HepG2 (cell line): ENCODE measurements around the gene MFSD6. TPM values are rescaled to one million over a fixed set of nuclear protein-coding genes. Genes with fewer than 3 reads are reported as not detected.
A peak's percentile ranks its signal among the peaks of the same experiment; 100 is the strongest.

Experiments used
- HNF4A ChIP-seq: sonication (generic); formaldehyde crosslinking; IDR thresholded peaks from 2 replicates; pipeline ENCODE4 v1.4.0; 2020; ENCODE audit warnings: missing genetic modification reagents
- MAF1 ChIP-seq: sonication (generic); formaldehyde crosslinking; IDR thresholded peaks from 2 replicates; pipeline ENCODE4 v1.5.0; 2020; ENCODE audit warnings: missing genetic modification reagents, borderline replicate concordance
- MBNL3 ChIP-seq: fragments of 250-450 bp; sonication (Bioruptor Pico); conservative IDR thresholded peaks from 2 replicates; pipeline ENCODE4 v1.8.0; 2022; ENCODE audit warnings: mild to moderate bottlenecking, inconsistent platforms
- NR2F6 ChIP-seq, 2 experiments: IDR thresholded peaks; 2 replicates each; pipeline ENCODE4 v1.6.1; 2016; ENCODE audit warnings: antibody characterized with exemption in 1 of 2, mild to moderate bottlenecking in 1 of 2
- SPEN ChIP-seq: sonication (generic); formaldehyde crosslinking; IDR thresholded peaks from 2 replicates; pipeline ENCODE4 v1.5.1; 2020; ENCODE audit warnings: low read depth, mild to moderate bottlenecking, missing genetic modification reagents
- ZNF574 ChIP-seq: sonication (generic); formaldehyde crosslinking; IDR thresholded peaks from 2 replicates; pipeline ENCODE4 v1.4.0; 2020; ENCODE audit warnings: missing genetic modification reagents
- polyA plus RNA-seq, 8 experiments: library from polyadenylated mRNA; depleted of rRNA in 3 of 8; stranded (reverse) in 7 of 8; unstranded in 1 of 8; fragments of >200 nt; fragmentation: Illumina TruSeq in 4 of 8; extraction: Trizol in 4 of 8; gene quantifications; 2 replicates each; pipeline versions ENCODE4 v1.2.1 to v1.2.3, GENCODE V29; 2011 to 2016; ENCODE audit warnings: low read depth in 4 of 8, missing spikeins in 1 of 8, mixed read lengths in 1 of 8; ENCODE audit not compliant: insufficient read depth in 1 of 8
- total RNA-seq, 5 experiments: library from RNA; depleted of rRNA; stranded (reverse); fragments of >200 nt; fragmentation: Illumina TruSeq; extraction: Trizol; gene quantifications; 2 replicates each; pipeline ENCODE4 v1.2.3, GENCODE V29; 2016; ENCODE audit warnings: low read depth in 1 of 5
- TF ChIP-seq, protein P1 (sequence below): IDR thresholded peaks from 2 replicates; pipeline ENCODE4 v1.4.0; 2020; ENCODE audit warnings: mild to moderate bottlenecking, missing genetic modification reagents

Gene MFSD6
- total and polyA plus RNA-seq, 2 of the 13 experiments (the other 11 are each of a cell fraction or from before 2014, with no cell fraction given) = 0.92 to 1.4 TPM

- no peak for TF ChIP-seq ZNF574 (CRISPR knock-in tag)
- no peak for TF ChIP-seq MAF1 (CRISPR knock-in tag)
- 0 out of 2 replicates have a peak, but pooled peaks have one; percentile 10 for TF ChIP-seq NR2F6 (IDR thresholded peaks at IDR 0.05)
- TF ChIP-seq NR2F6 (CRISPR knock-in tag; IDR thresholded peaks at IDR 0.05) = no peak
- peak; percentile 37; the same call in 1 of the 2 replicates for TF ChIP-seq HNF4A (CRISPR knock-in tag)
- TF ChIP-seq, protein P1, sequence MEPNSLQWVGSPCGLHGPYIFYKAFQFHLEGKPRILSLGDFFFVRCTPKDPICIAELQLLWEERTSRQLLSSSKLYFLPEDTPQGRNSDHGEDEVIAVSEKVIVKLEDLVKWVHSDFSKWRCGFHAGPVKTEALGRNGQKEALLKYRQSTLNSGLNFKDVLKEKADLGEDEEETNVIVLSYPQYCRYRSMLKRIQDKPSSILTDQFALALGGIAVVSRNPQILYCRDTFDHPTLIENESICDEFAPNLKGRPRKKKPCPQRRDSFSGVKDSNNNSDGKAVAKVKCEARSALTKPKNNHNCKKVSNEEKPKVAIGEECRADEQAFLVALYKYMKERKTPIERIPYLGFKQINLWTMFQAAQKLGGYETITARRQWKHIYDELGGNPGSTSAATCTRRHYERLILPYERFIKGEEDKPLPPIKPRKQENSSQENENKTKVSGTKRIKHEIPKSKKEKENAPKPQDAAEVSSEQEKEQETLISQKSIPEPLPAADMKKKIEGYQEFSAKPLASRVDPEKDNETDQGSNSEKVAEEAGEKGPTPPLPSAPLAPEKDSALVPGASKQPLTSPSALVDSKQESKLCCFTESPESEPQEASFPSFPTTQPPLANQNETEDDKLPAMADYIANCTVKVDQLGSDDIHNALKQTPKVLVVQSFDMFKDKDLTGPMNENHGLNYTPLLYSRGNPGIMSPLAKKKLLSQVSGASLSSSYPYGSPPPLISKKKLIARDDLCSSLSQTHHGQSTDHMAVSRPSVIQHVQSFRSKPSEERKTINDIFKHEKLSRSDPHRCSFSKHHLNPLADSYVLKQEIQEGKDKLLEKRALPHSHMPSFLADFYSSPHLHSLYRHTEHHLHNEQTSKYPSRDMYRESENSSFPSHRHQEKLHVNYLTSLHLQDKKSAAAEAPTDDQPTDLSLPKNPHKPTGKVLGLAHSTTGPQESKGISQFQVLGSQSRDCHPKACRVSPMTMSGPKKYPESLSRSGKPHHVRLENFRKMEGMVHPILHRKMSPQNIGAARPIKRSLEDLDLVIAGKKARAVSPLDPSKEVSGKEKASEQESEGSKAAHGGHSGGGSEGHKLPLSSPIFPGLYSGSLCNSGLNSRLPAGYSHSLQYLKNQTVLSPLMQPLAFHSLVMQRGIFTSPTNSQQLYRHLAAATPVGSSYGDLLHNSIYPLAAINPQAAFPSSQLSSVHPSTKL = 0 out of 2 replicates have a peak, but pooled peaks have one; percentile 22
- TF ChIP-seq SPEN (CRISPR knock-in tag) = no peak
- no peak for TF ChIP-seq MBNL3 (CRISPR knock-in tag)
Observed at GRCh38 chr2:190396271-190396670, 11.9 kb upstream of the MFSD6 start (continued).
